ENCODE data around the gene AKAP7. TPM values are rescaled to one million over a fixed set of nuclear protein-coding genes. Genes with fewer than 3 reads are reported as not detected.

AKAP7 gene
- total RNA-seq, 1 donor from 2014 or later = 4.6 TPM

DNA sequence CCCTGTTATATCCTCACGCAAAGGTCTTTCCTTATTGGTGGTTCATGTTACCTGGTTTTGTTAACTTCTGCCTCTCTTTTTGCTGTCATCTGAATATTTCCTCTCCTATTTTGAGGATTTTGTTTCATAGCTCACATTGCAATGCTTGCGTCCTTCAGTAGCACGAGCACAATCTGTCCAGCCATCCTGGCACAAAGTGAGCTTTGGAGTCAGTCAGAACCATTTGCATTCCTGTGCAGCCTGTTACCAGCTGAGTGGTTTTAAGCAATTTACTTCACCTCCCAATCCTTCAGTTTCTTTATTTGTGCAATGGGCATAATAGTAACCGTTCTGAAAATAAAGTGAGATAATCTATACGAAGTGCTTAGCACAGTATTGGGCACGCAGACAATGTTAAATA lies 42.7 kb downstream of the AKAP7 start:
- DNase-seq (ENCODE audit: low read depth) (no peak), FAIRE-seq (no peak)
- no peak overlapping the region for H2AFZ ChIP-seq (ENCODE audit: low read depth, low read length)
- no peak for TF ChIP-seq EZH2 (IDR thresholded peaks at IDR 0.05; ENCODE audit: insufficient read depth, low read length)
- no peak for TF ChIP-seq CTCF (IDR thresholded peaks at IDR 0.05; ENCODE audit: insufficient read depth, low read depth, low read length)
- H4K20me1 ChIP-seq (ENCODE audit: insufficient read depth, low read length) = no peaks in the 10 kb centered on the region
- H3K36me3 ChIP-seq (ENCODE audit: insufficient read depth, low read length) = no peaks in the 10 kb centered on the region
- no peaks in the 10 kb centered on the region for H3K9me3 Mint-ChIP-seq (ENCODE audit: unreplicated experiment)
- no peak overlapping the region for H3K4me3 Mint-ChIP-seq (ENCODE audit: unreplicated experiment)
- no peaks in the 10 kb centered on the region for H3K27me3 ChIP-seq (ENCODE audit: insufficient read depth, low read length)
- H3K4me1 Mint-ChIP-seq (ENCODE audit: low read depth, unreplicated experiment) = peaks cover 4% of the 10 kb centered on the region
- H3K36me3 Mint-ChIP-seq (ENCODE audit: low read depth, unreplicated experiment) = peaks cover 2% of the 10 kb centered on the region
- no peaks in the 10 kb centered on the region for H3K9me3 ChIP-seq (ENCODE audit: insufficient read depth, low read depth, low read length)
- no peak overlapping the region for H3K27ac ChIP-seq (ENCODE audit: low read depth, low read length)
- no peak overlapping the region for H3K9ac ChIP-seq (ENCODE audit: low read length)
- H3K4me1 ChIP-seq (ENCODE audit: insufficient read depth, low read length) = no peaks in the 10 kb centered on the region
- no peak overlapping the region for H3K4me2 ChIP-seq (ENCODE audit: low read length)
- H3K4me3 ChIP-seq (ENCODE audit: insufficient read depth, low read depth, low read length) = no peak overlapping the region
- no peaks in the 10 kb centered on the region for H3K27me3 Mint-ChIP-seq (ENCODE audit: low read depth, unreplicated experiment)
- H3K27ac Mint-ChIP-seq (ENCODE audit: unreplicated experiment) = no peak overlapping the region
- no peaks in the 10 kb centered on the region for H3K79me2 ChIP-seq (ENCODE audit: insufficient read depth, low read length)

DNA sequence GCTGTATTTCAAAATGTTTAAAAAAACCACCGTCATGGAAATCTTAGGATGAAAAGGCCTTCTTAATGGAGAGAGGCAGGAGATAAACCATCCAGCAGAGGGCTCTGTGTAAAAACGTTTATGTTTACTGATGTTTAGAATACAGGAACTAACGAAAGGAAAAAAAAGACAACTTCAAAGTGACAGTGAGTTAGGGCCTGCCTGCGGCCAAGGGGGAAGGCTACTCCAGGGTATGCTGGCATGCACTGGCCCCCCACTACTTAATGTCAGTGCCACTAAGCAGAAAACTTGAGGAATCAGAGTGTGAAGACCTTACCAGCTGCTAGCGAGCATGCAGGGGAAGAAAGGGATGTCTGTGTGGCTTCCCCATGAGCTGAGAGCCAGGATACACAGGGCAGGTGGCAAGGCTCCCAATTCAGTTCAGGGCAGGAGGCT lies 47.7 kb downstream of the AKAP7 start:
- peaks cover 7% of the 10 kb centered on the region for H3K9me3 Mint-ChIP-seq (ENCODE audit: unreplicated experiment)
- FAIRE-seq (no peak), DNase-seq (ENCODE audit: low read depth) (no peak)
- Histone ChIP-seq H3K36me3 (ENCODE audit: insufficient read depth, low read length) (no peaks in the 10 kb centered on the region), H3K9me3 (ENCODE audit: insufficient read depth, low read depth, low read length) (no peaks in the 10 kb centered on the region), H4K20me1 (ENCODE audit: insufficient read depth, low read length) (no peaks in the 10 kb centered on the region), H3K4me1 (ENCODE audit: insufficient read depth, low read length) (no peaks in the 10 kb centered on the region), H3K27me3 (ENCODE audit: insufficient read depth, low read length) (no peaks in the 10 kb centered on the region), H2AFZ (ENCODE audit: low read depth, low read length) (peak overlapping the region; percentile 76), H3K9ac (ENCODE audit: low read length) (no peak overlapping the region), H3K4me3 (ENCODE audit: insufficient read depth, low read depth, low read length) (no peak overlapping the region), H3K79me2 (ENCODE audit: insufficient read depth, low read length) (no peaks in the 10 kb centered on the region), H3K27ac (ENCODE audit: low read depth, low read length) (no peak overlapping the region), H3K4me2 (ENCODE audit: low read length) (peak overlapping the region; percentile 23)
- TF ChIP-seq CTCF (IDR thresholded peaks at IDR 0.05; ENCODE audit: insufficient read depth, low read depth, low read length) (peak; percentile 44), EZH2 (IDR thresholded peaks at IDR 0.05; ENCODE audit: insufficient read depth, low read length) (no peak)
- H3K4me3 Mint-ChIP-seq (ENCODE audit: unreplicated experiment) = no peak overlapping the region
- H3K4me1 Mint-ChIP-seq (ENCODE audit: low read depth, unreplicated experiment) = peaks cover 2% of the 10 kb centered on the region
- H3K27ac Mint-ChIP-seq (ENCODE audit: unreplicated experiment) = no peak overlapping the region
- H3K27me3 Mint-ChIP-seq (ENCODE audit: low read depth, unreplicated experiment) = no peaks in the 10 kb centered on the region
- H3K36me3 Mint-ChIP-seq (ENCODE audit: low read depth, unreplicated experiment) = peaks cover 12% of the 10 kb centered on the region

- Histone ChIP-seq H3K4me3 (ENCODE audit: insufficient read depth, low read depth, low read length) (no peak overlapping the region), H4K20me1 (ENCODE audit: insufficient read depth, low read length) (no peaks in the 10 kb centered on the region), H3K4me1 (ENCODE audit: insufficient read depth, low read length) (no peaks in the 10 kb centered on the region), H3K9ac (ENCODE audit: low read length) (no peak overlapping the region), H2AFZ (ENCODE audit: low read depth, low read length) (no peak overlapping the region), H3K79me2 (ENCODE audit: insufficient read depth, low read length) (no peaks in the 10 kb centered on the region), H3K36me3 (ENCODE audit: insufficient read depth, low read length) (no peaks in the 10 kb centered on the region), H3K27me3 (ENCODE audit: insufficient read depth, low read length) (no peaks in the 10 kb centered on the region), H3K4me2 (ENCODE audit: low read length) (no peak overlapping the region), H3K9me3 (ENCODE audit: insufficient read depth, low read depth, low read length) (no peaks in the 10 kb centered on the region), H3K27ac (ENCODE audit: low read depth, low read length) (no peak overlapping the region)
- H3K4me1 Mint-ChIP-seq (ENCODE audit: low read depth, unreplicated experiment) = peaks cover 2% of the 10 kb centered on the region
- H3K4me3 Mint-ChIP-seq (ENCODE audit: unreplicated experiment) = no peak overlapping the region
- FAIRE-seq (no peak), DNase-seq (ENCODE audit: low read depth) (no peak)
- peaks cover 12% of the 10 kb centered on the region for H3K36me3 Mint-ChIP-seq (ENCODE audit: low read depth, unreplicated experiment)
- TF ChIP-seq EZH2 (IDR thresholded peaks at IDR 0.05; ENCODE audit: insufficient read depth, low read length) (no peak), CTCF (IDR thresholded peaks at IDR 0.05; ENCODE audit: insufficient read depth, low read depth, low read length) (no peak)
- H3K27me3 Mint-ChIP-seq (ENCODE audit: low read depth, unreplicated experiment) = no peaks in the 10 kb centered on the region
- H3K9me3 Mint-ChIP-seq (ENCODE audit: unreplicated experiment) = peaks cover 7% of the 10 kb centered on the region
- H3K27ac Mint-ChIP-seq (ENCODE audit: unreplicated experiment) = no peak overlapping the region
Observed at GRCh38 chr6:131183427-131184095, 48.3 kb downstream of the AKAP7 start.
